ENCODE results near the gene RMND1. TPM values are rescaled to one million over a fixed set of nuclear protein-coding genes. Genes with fewer than 3 reads are reported as not detected.
"Not testable (repeated sequence)": the region's sequence is repeated elsewhere in the genome, so short reads cannot be mapped to it uniquely, and the experiment has no call there.

RMND1 gene
- polyA plus RNA-seq, 1 donor = 57.5 TPM

- not testable (repeated sequence) for DNase-seq
These were observed 3.9 kb upstream of the RMND1 start for GRCh38 chr6:151455751-151456398.

- DNase-seq = no peak
These were observed 963 bp upstream of the RMND1 start for GRCh38 chr6:151452750-151453427.

GRCh38 chr6:151451417-151451949 is 443 bp downstream of the RMND1 start:
- no peak for DNase-seq

- not testable (repeated sequence) for DNase-seq
These were observed 998 bp downstream of the RMND1 start for GRCh38 chr6:151450928-151451327.

- DNase-seq = no peak
These were observed 3.3 kb downstream of the RMND1 start for GRCh38 chr6:151448623-151449022.

GRCh38 chr6:151447237-151447636 is 4.7 kb downstream of the RMND1 start:
- no peak for DNase-seq

GRCh38 chr6:151445482-151445881 is 6.4 kb downstream of the RMND1 start:
- no peak for DNase-seq

GRCh38 chr6:151443911-151444621 is 7.9 kb downstream of the RMND1 start:
- DNase-seq = no peak

- DNase-seq = no peak
These were observed 8.5 kb downstream of the RMND1 start for GRCh38 chr6:151443454-151443853.

- DNase-seq = no peak
These were observed 9.6 kb downstream of the RMND1 start for GRCh38 chr6:151442371-151442770.

GRCh38 chr6:151441390-151442166 is 10.3 kb downstream of the RMND1 start:
- no peak for DNase-seq

GRCh38 chr6:151440930-151441329 is 11.0 kb downstream of the RMND1 start:
- DNase-seq = peak; percentile 26

- DNase-seq = no peak
These were observed 11.4 kb downstream of the RMND1 start for GRCh38 chr6:151440498-151440897.

GRCh38 chr6:151437401-151437800 is 14.5 kb downstream of the RMND1 start:
- DNase-seq = no peak

- DNase-seq = peak; percentile 25
These were observed 15.1 kb downstream of the RMND1 start for GRCh38 chr6:151436802-151437201.

- DNase-seq = no peak
These were observed 15.6 kb downstream of the RMND1 start for GRCh38 chr6:151436300-151436699.

- DNase-seq = no peak
These were observed 17.6 kb downstream of the RMND1 start for GRCh38 chr6:151434369-151434768.

GRCh38 chr6:151432651-151433050 is 19.3 kb downstream of the RMND1 start:
- no peak for DNase-seq

- DNase-seq = no peak
These were observed 20.6 kb downstream of the RMND1 start for GRCh38 chr6:151431337-151431736.

- DNase-seq = no peak
These were observed 21.0 kb downstream of the RMND1 start for GRCh38 chr6:151430886-151431285.

GRCh38 chr6:151428093-151428735 is 23.7 kb downstream of the RMND1 start:
- no peak for DNase-seq

GRCh38 chr6:151425561-151425960 is 26.4 kb downstream of the RMND1 start:
- DNase-seq = no peak
